Inferior parietal cortex (tissue), 1 donor: Measurements from ENCODE around the gene KIZ.

Experiments
- DNase-seq: peaks from one replicate; pipeline ENCODE4 v3.0.0-alpha.2; 2016; ENCODE audit errors: extremely low spot score

Gene KIZ, protein sequence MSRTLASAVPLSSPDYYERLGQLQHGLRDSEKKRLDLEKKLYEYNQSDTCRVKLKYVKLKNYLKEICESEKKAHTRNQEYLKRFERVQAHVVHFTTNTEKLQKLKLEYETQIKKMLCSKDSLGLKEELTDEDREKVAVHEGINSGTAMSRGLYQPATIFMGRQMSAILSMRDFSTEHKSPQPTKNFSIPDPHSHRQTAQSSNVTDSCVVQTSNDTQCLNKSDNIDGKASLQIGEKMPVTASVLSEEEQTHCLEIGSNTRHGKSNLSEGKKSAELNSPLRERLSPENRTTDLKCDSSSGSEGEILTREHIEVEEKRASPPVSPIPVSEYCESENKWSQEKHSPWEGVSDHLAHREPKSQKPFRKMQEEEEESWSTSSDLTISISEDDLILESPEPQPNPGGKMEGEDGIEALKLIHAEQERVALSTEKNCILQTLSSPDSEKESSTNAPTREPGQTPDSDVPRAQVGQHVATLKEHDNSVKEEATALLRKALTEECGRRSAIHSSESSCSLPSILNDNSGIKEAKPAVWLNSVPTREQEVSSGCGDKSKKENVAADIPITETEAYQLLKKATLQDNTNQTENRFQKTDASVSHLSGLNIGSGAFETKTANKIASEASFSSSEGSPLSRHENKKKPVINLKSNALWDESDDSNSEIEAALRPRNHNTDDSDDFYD

DNA sequence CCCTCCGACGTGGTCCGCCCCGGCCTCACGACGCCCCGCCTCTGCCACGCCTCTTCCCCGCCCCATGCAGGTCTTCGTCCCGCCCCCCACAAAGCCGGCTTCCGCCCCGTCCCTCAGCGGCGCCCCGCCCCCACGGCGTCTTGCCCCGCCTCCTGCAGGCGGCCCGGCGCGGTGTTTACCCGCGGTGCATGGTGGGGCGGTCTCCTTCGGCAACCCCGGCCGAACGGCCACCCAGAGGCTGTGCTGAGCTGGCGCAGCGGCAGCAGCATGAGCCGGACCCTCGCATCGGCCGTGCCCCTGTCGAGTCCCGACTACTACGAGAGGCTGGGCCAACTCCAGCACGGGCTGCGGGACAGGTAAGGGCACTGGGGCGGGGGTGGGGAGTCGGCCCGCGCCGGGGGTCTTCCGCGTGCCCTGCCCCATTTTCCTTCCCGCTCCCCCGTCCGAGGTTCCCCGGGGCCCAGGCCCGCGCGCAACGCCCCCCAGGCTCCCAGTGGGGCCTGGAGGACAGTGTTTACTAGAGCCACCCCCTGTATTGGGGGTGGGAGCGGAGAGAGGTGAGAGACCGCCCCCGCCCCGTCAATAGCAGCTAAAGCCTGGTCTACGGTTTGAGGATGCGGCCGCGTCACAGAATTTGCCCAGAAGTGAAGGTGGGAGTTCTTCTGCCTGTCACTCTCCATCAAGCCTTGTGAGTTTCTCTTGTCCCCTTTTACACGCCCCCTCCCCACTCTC, at the start of gene KIZ:
TSS of gene KIZ (plus strand) at position 234 of the 732 bp plus-strand sequence. CDS start at position 268, 34 bp downstream.
- peak; percentile 87 for DNase-seq

DNA sequence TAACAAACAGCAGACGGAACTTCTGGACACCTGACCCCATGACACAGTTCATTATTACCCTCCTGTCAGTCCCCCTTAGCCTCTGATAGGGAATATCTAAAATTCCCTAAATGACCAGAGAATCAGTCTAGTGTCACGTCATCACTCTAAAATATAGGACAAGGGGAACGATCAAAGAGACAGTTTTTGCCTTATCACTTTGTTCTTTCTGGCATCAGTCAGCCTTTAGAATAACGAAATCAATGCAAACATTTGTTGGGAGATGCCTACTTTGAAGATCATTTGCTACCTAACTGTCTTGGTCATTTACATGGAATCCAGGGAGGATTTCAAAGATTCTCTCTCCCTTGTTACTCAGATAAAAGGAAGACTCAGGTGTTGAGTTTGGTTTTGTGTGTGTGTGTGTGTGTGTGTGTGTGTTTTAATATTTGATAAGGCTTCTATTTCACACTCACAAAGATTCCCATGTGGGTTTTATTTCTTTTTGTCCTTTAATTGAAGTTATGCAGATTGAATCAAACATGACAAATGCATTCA, 48.0 kb upstream of the KIZ start:
- no peak for DNase-seq

DNA sequence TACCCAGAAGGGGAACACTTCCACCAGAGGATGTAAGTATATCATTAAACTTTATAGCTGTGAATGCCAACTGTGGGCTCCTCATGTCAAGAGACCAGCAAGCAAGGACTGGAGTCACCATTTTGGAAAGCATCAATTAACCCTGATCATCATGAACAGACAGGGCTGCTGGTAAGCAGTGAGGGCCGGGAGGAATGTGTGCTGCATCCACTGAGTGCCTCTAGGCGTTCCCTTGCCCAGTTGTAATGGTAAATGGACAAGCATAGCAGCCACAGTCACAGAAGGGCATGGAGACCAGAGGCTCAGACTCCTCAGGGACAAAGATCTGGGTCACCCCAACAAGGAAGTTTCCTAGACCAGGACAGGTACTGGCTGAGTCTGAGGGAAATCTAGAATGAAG, 43.3 kb upstream of the KIZ start:
- DNase-seq = no peak

DNA sequence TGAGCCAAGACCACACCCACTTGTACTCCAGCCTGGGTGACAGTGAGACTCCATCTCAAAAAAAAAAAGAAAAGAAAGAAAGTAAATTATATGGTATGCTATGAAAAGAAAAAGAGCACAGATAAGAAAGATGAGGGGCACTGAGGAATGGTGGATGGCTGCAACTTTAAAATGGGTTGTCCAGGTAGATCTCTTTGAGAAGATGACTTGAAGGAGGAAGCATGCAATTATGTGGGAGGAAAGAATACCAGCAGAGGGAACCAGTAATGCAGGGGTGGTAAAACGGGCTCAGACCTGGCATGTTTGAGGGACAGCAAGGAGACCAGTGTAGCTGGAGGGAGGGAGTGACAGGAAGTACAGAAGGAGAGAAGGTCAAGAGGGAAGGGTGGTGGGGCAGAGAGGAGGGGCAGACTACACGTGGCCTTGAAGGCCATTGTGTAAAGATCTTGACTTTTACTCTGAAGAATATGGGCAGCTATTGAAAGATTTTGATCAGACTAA, 42.0 kb upstream of the KIZ start:
- DNase-seq = no peak

DNA sequence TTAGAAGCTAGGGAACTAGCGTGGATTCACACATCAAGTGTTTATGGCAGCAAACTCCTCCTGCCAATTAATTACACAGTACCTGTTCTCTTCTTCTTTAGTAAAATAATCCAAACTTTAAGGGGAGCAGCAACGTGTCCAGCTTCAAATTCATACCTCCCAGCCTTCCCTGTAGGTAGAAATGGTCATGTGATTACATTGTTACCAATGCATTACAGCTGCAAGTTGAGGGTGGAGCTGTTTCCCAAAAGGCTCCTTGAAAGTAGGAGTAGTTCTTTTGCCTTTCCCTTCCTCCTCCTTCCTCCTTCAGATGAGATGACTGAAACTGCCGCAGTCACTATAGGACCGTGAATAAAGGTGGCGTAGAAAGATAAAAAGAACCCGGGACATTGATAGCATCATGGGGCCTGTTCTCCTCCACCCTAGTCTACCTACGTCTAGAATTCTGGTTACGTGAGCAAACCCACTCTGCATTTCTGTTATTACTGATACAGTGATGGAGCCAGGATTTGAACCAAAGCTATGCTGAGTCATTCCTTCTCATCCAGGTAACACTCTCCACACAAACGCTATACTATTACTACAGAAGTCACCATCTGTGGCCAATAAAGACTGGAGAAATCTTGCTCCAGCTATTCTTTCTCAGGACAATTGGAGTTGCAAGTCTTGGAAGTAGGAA, 37.9 kb upstream of the KIZ start:
- no peak for DNase-seq

DNA sequence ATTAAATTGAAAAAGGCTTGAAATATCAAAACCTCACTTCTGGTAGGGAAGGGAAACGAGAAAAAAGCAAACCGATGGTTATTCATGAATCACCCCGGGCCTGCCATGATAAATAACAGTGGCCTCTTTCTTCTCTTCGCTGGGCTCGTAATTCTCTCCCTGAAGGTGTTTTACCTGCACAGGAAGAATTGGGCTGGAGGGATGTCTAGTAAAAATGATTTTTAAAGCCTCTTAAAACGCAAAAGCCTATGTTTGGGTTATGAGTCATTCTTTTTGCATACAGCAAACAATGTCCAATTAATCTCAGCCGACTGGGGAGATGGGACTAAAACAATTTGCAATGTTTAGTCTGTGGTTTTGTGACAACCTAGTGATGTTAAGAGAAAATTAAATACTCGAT, 36.5 kb upstream of the KIZ start:
- no peak for DNase-seq

DNA sequence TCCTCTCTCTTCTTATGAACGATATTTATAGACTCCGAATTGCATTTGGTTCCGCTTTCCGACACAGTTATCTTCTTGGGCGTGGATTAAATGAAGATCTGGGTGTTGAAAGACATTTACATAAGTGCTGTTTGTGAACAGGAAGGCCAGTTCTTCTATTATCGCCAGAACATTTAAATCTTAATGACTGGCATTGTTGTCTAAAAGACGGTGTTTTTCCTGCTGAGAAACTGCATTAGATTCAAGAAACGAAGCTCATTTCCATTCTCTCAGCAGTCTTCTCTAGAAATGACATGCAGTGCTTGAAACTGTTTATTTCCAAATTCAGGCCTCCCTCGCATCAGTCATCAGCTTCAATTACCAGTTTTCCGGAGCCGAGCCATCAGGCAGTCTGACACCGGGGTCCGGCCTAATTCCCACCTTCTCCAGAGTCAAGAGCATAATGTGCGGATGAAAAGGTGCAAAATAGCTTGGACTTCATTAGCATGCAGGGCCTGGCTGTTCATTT, 35.7 kb upstream of the KIZ start:
- DNase-seq = peak; percentile 36

DNA sequence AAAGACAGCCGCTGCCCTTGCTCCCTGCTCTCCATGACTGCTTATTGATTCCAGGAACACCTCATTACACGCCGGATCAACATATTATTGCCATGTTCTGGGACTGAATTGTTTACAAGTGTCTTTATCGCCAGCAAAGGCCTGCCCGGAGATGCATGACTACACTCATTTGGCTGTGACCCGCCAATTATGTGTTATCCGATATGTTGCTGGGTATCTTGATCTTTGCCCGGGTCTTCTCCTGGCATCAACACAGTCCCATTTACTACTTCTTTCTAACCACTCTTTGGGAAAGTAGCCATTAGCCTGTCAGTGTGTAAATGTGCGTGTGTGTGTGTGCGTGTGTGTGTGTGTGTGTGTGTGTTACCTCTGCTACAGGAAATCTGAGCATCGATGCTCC, 35.2 kb upstream of the KIZ start:
- DNase-seq = no peak

DNA sequence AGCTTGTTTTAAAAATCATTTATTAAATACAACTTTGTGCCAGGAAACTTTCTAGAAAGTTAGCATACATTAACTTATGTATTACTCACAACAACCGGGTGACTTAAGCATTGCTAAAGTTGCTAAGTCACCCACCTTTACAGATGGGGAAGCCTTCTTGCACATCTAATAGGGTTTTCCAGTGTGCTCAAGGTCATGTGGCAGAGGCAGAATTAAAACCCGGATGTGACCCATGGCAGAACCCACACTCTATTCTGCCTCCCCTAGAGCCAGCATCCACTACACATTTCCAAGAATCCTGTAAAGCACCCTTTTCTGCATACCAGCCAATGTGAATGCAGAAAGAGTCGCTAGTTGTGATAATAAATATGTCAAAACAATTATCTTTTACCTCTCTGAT, 33.1 kb upstream of the KIZ start:
- DNase-seq = no peak

DNA sequence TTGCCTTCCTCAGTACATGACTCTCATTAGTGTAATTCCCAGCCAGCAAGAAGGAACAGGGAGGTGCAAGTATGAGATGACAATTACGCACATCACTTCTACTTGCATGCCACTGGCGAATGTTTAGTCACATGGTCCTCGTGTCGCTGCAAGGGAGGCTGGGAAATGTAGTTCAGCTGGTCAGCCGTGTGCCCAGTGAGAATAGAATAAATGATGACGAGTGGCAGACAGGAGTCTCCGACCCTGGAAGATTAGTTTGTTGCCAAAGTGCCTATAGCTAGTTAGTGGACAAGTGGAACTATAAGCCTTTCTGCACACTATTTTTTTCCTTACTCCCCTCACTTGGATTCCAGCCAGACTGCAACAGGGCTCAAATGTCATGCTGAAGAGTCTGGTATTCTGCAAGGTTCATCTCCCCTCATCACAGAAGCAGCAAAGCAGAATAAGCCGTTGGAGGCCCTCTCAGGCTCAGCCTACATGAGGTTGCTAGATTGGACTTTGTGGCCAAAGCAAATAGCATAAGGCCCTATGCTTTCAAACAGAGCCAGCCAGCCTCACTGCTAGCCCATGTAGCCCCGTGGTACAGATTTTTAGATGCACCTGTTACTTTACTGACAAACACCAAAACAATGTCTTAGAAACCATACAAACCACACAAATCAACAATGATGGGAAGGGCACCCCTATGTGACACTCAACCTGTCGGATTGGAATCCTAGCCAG, 29.4 kb upstream of the KIZ start:
- DNase-seq = peak; percentile 50

DNA sequence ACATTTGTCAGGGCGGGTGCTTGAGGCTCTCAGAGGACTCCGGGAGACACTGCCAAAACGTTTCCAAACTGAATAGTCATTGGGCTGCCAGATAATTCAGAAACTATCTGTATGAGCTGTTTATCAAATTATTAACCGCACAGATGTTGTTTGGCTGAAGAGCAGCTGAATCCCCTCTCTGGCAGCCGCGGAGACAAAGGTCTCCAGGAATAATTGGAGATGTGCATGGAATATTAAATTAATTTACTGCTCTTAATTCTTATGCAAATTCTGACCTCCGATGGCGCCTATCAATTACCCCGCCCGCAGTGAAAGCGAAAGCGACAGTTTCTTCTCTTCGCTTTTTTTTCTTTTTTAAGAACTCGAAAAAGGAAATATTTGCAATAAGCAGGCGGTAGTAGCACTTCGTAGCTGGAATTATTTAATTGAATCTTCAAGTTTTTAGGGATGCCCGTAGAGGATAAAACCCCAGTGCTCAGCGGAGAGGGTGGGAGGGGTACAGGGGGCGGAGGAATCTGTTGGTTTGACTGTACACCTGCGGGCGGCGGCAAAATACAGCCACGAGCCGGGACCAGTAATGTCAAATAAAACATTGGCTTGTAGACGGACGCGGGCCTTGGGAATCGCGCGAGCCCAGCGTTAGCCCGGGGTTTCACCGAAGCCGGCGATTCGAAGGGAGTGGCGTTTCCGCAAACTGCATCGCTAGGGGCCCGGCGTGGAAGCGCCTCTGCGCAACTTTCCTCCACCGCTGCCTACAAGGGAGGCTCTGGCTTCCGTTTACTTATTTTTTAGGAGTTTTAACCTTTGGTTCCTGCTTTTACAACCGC, 25.9 kb upstream of the KIZ start:
- DNase-seq = no peak

DNA sequence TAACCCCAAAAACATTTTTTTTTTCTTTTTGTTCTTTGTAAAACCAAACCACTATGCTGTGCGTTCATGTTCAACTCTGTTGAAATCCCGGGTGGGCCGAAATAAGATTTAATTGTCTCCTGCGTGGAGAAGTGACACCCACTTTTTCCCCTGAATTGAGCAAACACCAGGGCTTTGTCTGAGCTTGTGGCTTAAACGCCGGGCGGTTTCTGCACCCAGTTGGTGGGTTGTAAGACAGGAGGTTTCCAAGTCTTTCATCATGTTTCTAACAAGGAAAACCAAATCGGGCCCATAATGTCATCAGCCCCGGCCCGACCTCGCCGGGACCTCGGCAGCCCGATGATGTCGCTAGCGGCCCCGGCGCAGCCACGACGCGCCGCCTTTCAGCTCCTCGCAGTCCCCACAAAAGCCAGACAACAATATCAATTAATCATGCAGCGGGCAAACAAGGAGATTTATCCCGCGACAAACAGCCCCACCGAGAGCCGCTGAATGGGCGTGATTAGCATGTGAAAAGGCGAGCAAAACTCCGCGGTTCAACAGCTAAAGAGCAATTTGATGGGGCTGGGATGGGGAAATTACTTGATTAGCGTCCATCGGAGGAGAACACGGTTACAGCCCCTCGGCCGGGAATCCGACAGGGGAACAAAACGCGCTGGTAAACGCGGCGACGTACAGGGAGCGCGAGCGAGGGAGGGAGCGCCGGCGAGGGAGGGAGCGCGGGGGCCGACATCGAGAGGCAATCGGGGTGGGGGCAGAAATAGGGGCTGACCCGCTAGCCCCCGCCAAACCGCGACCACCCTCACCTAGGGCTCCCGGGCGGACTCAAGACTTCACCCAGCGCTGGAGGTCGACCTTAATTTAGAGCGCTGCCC, 25.1 kb upstream of the KIZ start:
- no peak for DNase-seq

DNA sequence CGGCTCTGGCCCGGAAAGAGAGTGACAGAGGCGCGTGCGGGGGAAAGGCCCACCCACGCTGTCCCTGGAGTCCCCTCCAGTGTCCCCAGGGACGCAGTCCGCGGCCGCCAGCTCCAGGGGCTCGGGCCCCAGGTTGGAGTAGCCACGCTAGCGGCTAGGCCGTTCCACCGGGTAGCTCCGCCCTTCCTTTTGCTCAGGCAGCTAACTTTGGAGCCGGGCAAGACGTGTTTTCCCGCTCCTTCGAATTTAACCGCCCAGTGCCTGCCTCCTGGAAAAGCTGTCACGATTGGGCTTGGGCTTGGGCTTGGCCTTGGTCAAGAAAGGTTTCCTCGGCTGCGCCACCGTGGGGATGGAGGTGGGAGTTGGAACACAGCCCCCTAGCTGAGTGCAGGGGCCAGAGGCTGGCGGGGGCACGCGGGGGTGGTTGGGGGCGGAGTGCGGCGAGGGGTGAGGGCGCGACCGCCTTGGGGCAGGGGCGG, 24.4 kb upstream of the KIZ start:
- no peak for DNase-seq

DNA sequence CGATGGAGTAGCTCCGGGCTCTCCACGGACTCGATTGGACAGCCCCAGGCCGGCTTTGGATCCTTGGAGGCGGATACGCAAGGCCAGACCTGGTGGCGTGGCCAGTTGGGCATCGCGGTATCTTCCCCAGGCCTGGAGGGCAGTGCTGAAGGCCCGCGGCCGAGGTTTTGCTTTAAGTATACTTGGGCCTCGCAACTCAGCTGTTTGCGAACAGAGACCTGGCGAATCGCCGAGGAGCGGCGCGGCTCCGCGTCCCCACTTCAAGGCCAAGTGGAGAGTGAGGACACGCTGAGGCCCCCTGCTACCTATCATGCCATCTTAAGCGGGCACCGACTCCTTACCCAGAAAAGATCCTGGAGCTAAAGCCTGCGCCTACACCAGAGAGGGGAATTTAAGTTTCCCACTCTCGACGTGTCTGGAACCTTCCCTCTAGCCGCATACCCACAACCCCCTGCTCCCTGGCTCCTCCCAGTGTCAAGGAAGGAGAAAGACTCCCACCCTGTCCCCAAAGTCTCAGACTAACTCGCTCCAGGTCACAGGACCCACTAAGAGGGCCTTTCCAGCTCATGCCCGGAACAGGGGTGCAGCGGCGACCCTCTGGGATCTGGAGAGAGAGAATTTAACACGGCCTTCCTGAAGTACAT, 23.8 kb upstream of the KIZ start:
- DNase-seq = no peak

DNA sequence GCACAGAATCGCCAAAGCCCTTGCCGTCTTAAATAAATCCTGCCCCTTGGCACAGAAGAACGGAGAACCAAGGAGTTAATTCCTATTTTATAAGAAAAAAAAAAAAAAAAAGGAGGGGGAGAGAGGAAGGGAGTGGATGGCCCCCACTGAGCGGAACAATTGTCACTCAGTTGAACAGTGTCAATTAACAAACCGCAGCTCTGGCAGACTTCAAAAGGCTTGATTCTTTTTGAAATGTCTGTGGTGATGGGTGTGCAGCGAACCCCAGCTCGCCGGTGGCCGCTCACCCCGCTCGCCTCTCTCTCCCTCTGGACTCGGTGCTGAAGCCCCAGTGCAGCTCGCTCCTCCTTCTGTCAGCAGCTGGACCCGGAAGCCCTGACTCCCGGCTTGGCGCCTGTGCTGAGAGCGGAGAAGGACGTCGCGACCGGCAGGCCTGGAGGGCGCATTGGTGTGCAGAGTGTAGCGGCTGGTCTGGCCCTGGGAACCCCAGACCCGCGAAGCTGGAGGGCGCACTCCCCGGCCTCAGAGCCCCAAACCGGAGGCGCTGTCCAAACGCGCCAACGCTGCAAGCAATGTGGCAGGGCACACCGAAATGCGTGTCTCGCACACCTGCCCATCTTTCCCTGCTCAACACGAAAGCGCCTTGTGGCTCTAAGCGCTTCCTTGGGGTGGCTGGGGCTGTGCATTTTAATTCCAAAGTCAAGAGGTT, 23.1 kb upstream of the KIZ start:
- DNase-seq = no peak

DNA sequence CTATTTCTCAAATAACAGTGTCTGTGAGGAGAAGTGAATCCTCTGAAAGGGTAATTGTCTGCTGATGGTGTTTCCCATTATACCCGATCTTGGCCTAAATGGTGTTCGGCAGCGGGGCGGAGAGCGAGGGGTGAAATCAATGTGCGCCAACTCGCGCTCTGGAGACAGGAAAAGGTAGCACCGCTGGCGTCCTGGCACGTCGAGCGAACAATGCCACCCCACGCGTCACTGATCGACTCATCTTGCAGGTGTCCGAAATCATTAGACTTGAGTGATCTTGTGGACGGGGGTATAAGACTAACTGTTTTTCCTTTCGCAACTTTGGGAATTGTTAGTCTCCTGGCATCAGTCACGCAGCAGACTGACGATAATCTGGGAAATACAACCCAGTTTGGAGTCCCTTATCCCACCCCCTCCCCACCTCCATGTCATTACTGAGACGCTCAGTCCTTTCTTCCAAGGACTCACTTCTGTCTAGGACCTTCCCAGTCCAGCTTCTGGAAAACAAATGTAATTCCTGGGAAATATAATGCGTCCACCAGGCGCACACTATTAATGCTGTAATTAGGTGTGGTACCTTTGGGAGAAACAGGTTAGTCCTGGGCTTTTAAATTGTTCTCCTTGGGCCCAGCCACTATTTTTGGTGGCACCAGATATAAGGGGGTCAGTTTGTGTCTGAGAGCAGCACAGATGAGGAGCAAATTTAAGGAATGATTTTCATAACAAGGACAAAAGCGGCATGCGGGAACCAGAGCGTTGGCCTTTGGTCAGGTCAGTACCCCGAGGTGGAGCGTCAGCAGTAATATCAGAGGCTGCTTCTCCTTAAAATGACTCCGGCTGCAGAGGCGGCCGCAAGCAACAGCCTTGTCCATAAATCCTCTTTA, 22.1 kb upstream of the KIZ start:
- no peak for DNase-seq

DNA sequence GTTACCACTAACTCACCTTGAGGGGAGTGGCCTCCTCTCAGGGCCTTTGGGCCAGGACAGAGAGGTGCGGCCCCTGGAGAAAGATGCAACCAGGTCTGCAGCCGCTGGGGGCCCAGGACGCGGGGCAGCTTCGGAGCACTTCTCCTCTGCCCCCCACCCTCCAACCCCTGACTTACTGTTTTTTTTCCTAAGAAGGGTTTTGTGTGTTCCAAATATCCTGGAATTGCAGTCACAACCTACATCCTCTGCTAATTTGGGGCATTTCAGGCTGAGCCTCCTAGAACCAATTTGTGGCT, 21.5 kb upstream of the KIZ start:
- DNase-seq = no peak
